A673 (cell line): ENCODE results near the gene ALKBH7. TPM values are rescaled to one million over a fixed set of nuclear protein-coding genes. Genes with fewer than 3 reads are reported as not detected.
A peak's percentile ranks its signal among the peaks of the same experiment; 100 is the strongest.

Source experiments
- BruUV-seq: library from RNA; stranded (reverse); fragments of 400-500 nt; replicated peaks from 2 replicates; lab custom pipeline; 2021; lab: Mats Ljungman, UMichigan
- CTCF ChIA-PET: fragments of 300-600 bp; sonication (Branson Sonifier 250); formaldehyde crosslinking; loops from one replicate; lab custom pipeline; 2022; ENCODE audit warnings: antibody characterized with exemption; lab: Charles Lee
- POLR2A ChIA-PET: fragments of 300-600 bp; sonication (Branson Sonifier 250); formaldehyde crosslinking; loops from one replicate; lab custom pipeline; 2022; ENCODE audit warnings: antibody characterized with exemption; ENCODE audit not compliant: low non-redundant PET; lab: Charles Lee
- DNase-seq: peaks from one replicate; pipeline ENCODE4 v3.0.0-alpha.2; 2015; ENCODE audit warnings: low spot score
- H3K27ac ChIP-seq: fragments of 200-600 bp; sonication (generic); 2 replicates; pipeline ENCODE4 v1.5.1; 2016; ENCODE audit warnings: mixed run types, low read depth, mild to moderate bottlenecking, mixed read lengths, antibody characterized with exemption, low read length; ENCODE audit not compliant: poor library complexity, severe bottlenecking
- H3K27me3 ChIP-seq: fragments of 200-600 bp; sonication (generic); replicated peaks from 2 replicates; pipeline ENCODE4 v1.6.1; 2017; ENCODE audit warnings: mixed run types, low read depth, mild to moderate bottlenecking, mixed read lengths, antibody characterized with exemption, low read length; ENCODE audit not compliant: insufficient read depth, poor library complexity
- H3K36me3 ChIP-seq: fragments of 200-600 bp; sonication (generic); 2 replicates; pipeline ENCODE4 v1.6.1; 2016; ENCODE audit warnings: mixed run types, mild to moderate bottlenecking, mixed read lengths, antibody characterized with exemption, low read length; ENCODE audit not compliant: insufficient read depth, poor library complexity, severe bottlenecking
- H3K4me1 ChIP-seq: fragments of 200-600 bp; sonication (generic); 2 replicates; pipeline ENCODE4 v1.6.1; 2017; ENCODE audit warnings: mixed run types, mild to moderate bottlenecking, mixed read lengths, antibody characterized with exemption, low read length; ENCODE audit not compliant: insufficient read depth, poor library complexity, severe bottlenecking
- H3K4me3 ChIP-seq: fragments of 200-600 bp; sonication (generic); 2 replicates; pipeline ENCODE4 v1.5.1; 2016; ENCODE audit warnings: low read depth, mixed run types, mild to moderate bottlenecking, mixed read lengths, low read length; ENCODE audit not compliant: poor library complexity, severe bottlenecking
- H3K9me3 ChIP-seq: fragments of 200-600 bp; sonication (generic); 2 replicates; pipeline ENCODE4 v1.6.1; 2016; ENCODE audit warnings: mixed run types, low read depth, mild to moderate bottlenecking, mixed read lengths, antibody characterized with exemption, low read length; ENCODE audit not compliant: poor library complexity, severe bottlenecking
- EZH2 ChIP-seq: fragments of 200-600 bp; sonication (generic); IDR thresholded peaks from 2 replicates; pipeline ENCODE4 v1.6.1; 2017; ENCODE audit warnings: borderline replicate concordance, low read depth, mild to moderate bottlenecking, mixed read lengths, antibody characterized with exemption, low read length; ENCODE audit not compliant: poor library complexity, severe bottlenecking
- intact Hi-C: fragments of 100-400 bp; cut with micrococcal nuclease; formaldehyde crosslinking; loops from one replicate; pipeline ENCODE4 v1.10.0; 2022; ENCODE audit not compliant: unreplicated experiment
- total RNA-seq: library from RNA; stranded (reverse); gene quantifications from 2 replicates; pipeline ENCODE4 v1.2.3, GENCODE V29; 2021
- TF ChIP-seq, protein P1 (sequence below): fragments of 300-800, 200-600 bp; sonication (generic); conservative IDR thresholded peaks from 2 replicates; pipeline ENCODE4 v1.5.1; 2017; ENCODE audit warnings: low read depth, mild to moderate bottlenecking, antibody characterized with exemption, low read length, moderate library complexity, mixed read lengths

Gene ALKBH7
- total RNA-seq, 1 experiment from 2014 or later: 30.6 TPM

DNA sequence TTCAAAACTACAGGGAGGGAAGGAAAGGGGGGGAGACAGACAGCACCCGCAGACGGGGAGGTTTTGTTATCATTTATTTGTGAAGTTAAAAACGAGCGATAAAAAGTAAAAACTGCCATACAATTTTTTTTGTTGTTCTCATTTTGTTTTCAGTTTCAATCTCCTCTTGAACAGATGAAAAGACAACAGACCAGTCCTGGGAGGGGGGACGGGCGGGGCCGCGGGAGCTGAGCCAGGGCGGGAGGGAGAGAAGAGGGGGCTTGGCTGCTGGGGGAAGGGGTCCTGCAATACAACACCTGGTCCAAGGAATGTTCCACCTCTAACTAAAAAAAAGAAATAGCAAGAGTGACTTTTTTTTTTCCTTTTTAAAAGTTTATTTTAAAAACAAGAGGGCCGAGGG, 40.7 kb downstream of the ALKBH7 start:
- Histone ChIP-seq H3K4me3 (no peak overlapping the region), H3K9me3 (no peaks in the 10 kb centered on the region), H3K27me3 (no peaks in the 10 kb centered on the region), H3K4me1 (no peaks in the 10 kb centered on the region), H3K36me3 (peaks cover 53% of the 10 kb centered on the region), H3K27ac (no peak overlapping the region)
- intact Hi-C loops: no loop called here
- ChIA-PET POLR2A (no interaction called here), CTCF (no interaction called here)
- no peak for DNase-seq
- no TSS peak for BruUV-seq
- TF ChIP-seq, protein P1, sequence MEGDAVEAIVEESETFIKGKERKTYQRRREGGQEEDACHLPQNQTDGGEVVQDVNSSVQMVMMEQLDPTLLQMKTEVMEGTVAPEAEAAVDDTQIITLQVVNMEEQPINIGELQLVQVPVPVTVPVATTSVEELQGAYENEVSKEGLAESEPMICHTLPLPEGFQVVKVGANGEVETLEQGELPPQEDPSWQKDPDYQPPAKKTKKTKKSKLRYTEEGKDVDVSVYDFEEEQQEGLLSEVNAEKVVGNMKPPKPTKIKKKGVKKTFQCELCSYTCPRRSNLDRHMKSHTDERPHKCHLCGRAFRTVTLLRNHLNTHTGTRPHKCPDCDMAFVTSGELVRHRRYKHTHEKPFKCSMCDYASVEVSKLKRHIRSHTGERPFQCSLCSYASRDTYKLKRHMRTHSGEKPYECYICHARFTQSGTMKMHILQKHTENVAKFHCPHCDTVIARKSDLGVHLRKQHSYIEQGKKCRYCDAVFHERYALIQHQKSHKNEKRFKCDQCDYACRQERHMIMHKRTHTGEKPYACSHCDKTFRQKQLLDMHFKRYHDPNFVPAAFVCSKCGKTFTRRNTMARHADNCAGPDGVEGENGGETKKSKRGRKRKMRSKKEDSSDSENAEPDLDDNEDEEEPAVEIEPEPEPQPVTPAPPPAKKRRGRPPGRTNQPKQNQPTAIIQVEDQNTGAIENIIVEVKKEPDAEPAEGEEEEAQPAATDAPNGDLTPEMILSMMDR: no peak
- TF ChIP-seq EZH2: no peak

DNA sequence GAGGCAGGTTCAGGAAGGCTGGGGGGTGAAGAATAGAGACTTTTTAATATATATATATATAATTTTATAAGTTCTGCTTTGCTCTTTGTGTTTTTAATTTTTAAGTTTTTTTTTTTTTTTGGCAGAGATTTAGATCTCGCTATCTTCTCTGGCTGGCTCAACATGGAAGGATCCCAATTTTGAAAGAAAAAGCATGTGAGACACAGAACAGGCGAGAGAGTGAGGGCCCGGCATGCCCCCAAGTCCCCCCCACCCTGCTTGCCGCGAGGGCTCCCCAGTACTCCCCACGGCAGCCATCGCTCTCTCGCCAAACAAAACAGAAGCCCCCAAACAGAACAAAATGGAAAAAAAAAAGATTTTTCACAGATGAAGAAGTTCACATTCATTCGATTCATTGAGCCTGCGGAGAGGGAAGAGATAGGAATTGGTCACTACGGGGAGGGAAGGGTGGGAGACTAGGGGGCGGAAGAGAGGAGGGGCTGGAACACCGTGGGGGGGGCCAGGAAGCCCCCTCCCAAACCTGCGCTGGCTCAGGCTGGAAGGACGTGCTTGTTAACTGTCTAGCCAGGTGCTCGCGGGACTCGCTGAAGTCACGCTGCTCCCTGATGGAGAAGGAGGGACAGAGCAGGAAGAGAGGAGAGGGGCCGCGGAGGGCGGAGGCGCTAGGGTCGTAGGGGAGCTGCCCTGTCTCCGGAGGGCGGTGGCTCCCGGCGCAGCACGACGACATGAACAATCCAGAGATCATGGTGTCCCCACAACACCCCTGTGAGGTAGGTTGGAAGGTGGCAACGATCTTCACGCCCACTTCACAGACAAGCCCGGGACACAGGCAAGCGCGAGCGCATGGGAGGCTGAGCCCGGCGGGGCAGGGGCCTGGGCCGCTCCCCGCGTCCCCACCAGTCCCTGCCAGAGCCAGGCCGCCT, 41.4 kb downstream of the ALKBH7 start:
- CTCF ChIA-PET: no interaction called here
- no peaks in the 10 kb centered on the region for H3K4me1 ChIP-seq
- TSS peak; percentile 66 for BruUV-seq
- H3K4me3 ChIP-seq: no peak overlapping the region
- H3K27me3 ChIP-seq: no peaks in the 10 kb centered on the region
- POLR2A ChIA-PET: interaction anchor here (0.7 kb wide), 1 partner anchor 11 kb away, joined by 3 read pairs; the partner anchor contains the start of gene KHSRP
- DNase-seq: no peak
- no peak for TF ChIP-seq EZH2
- TF ChIP-seq, protein P1: no peak; the same call in 1 of the 2 replicates
- H3K9me3 ChIP-seq: no peaks in the 10 kb centered on the region
- no peak overlapping the region for H3K27ac ChIP-seq
- H3K36me3 ChIP-seq: peaks cover 60% of the 10 kb centered on the region
- intact Hi-C loops: no loop called here

GRCh38 chr19:6414793-6415590, 42.4 kb downstream of the ALKBH7 start:
- H3K27ac ChIP-seq: no peak overlapping the region
- intact Hi-C loops: no loop called here
- H3K36me3 ChIP-seq: peaks cover 70% of the 10 kb centered on the region
- H3K4me1 ChIP-seq: no peaks in the 10 kb centered on the region
- ChIA-PET POLR2A (interaction anchor here (0.7 kb wide), 1 partner anchor 10 kb away, joined by 3 read pairs; the partner anchor contains the start of gene KHSRP), CTCF (no interaction called here)
- no peaks in the 10 kb centered on the region for H3K9me3 ChIP-seq
- no peak for DNase-seq
- BruUV-seq: no TSS peak
- no peak overlapping the region for H3K4me3 ChIP-seq
- TF ChIP-seq, protein P1: no peak
- no peak for TF ChIP-seq EZH2
- H3K27me3 ChIP-seq: no peaks in the 10 kb centered on the region
